ENCODE measurements around the gene CRTC1.

GRCh38 chr19:18672606-18673337, 10.7 kb upstream of the CRTC1 start:
- no peak for TF ChIP-seq MAFK (IDR thresholded peaks at IDR 0.05; ENCODE audit: low read length)
- TF ChIP-seq EZH2 (IDR thresholded peaks at IDR 0.05; ENCODE audit: borderline replicate concordance, low read depth, low read length) = no peak
- no peak for TF ChIP-seq CEBPB (tag; IDR thresholded peaks at IDR 0.05)
- TF ChIP-seq PTTG1 (tag; IDR thresholded peaks at IDR 0.05; ENCODE audit: low read depth) = no peak
- no peak for TF ChIP-seq ZNF707 (CRISPR knock-in tag; conservative IDR thresholded peaks at IDR 0.05)
- TF ChIP-seq ZNF274 (IDR thresholded peaks at IDR 0.05; ENCODE audit: borderline replicate concordance, low read depth, low read length) = no peak
- TF ChIP-seq, protein P1, sequence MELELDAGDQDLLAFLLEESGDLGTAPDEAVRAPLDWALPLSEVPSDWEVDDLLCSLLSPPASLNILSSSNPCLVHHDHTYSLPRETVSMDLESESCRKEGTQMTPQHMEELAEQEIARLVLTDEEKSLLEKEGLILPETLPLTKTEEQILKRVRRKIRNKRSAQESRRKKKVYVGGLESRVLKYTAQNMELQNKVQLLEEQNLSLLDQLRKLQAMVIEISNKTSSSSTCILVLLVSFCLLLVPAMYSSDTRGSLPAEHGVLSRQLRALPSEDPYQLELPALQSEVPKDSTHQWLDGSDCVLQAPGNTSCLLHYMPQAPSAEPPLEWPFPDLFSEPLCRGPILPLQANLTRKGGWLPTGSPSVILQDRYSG (tag; conservative IDR thresholded peaks at IDR 0.05; ENCODE audit: low read depth) = no peak
- TF ChIP-seq, protein P2, sequence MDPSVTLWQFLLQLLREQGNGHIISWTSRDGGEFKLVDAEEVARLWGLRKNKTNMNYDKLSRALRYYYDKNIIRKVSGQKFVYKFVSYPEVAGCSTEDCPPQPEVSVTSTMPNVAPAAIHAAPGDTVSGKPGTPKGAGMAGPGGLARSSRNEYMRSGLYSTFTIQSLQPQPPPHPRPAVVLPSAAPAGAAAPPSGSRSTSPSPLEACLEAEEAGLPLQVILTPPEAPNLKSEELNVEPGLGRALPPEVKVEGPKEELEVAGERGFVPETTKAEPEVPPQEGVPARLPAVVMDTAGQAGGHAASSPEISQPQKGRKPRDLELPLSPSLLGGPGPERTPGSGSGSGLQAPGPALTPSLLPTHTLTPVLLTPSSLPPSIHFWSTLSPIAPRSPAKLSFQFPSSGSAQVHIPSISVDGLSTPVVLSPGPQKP (CRISPR knock-in tag; IDR thresholded peaks at IDR 0.05) = no peak
- TF ChIP-seq HDAC6 (IDR thresholded peaks at IDR 0.05; ENCODE audit: low read depth, low read length) = no peak
- no peak for TF ChIP-seq ZNF695 (CRISPR knock-in tag; IDR thresholded peaks at IDR 0.05)
- no peak for TF ChIP-seq HNRNPUL1 (IDR thresholded peaks at IDR 0.05; ENCODE audit: low read length)
- TF ChIP-seq JUN (IDR thresholded peaks at IDR 0.05; ENCODE audit: borderline replicate concordance, low read depth, low read length) = no peak
- TF ChIP-seq JUN (CRISPR knock-in tag; IDR thresholded peaks at IDR 0.05; ENCODE audit: borderline replicate concordance) = no peak
- TF ChIP-seq MXI1 (IDR thresholded peaks at IDR 0.05; ENCODE audit: low read depth, low read length) = no peak
- TF ChIP-seq NFIX (CRISPR knock-in tag; IDR thresholded peaks at IDR 0.05; ENCODE audit: low read depth) = no peak

Measured in K562 (cell line).